Measurements from ENCODE around the gene C17orf107.

The C17orf107 gene

GRCh38 chr17:4945944-4946280, 46.6 kb downstream of the C17orf107 start:
- DNase-seq (ENCODE audit: extremely low read depth, low read depth): no peak
- TF ChIP-seq CTCF (IDR thresholded peaks at IDR 0.05; ENCODE audit: low read depth, low read length, missing control alignments): no peak
- peak overlapping the region; percentile 97 for H3K4me3 ChIP-seq (replicated peaks; ENCODE audit: low read depth, low read length)

- TF ChIP-seq CTCF (IDR thresholded peaks at IDR 0.05; ENCODE audit: low read depth, low read length, missing control alignments): no peak
- no peak for DNase-seq (ENCODE audit: extremely low read depth, low read depth)
- peak overlapping the region; percentile 97 for H3K4me3 ChIP-seq (replicated peaks; ENCODE audit: low read depth, low read length)
These were observed 47.1 kb downstream of the C17orf107 start for GRCh38 chr17:4946312-4946976.

- no peak for DNase-seq (ENCODE audit: extremely low read depth, low read depth)
- H3K4me3 ChIP-seq (replicated peaks; ENCODE audit: low read depth, low read length): peak overlapping the region; percentile 97
- TF ChIP-seq CTCF (IDR thresholded peaks at IDR 0.05; ENCODE audit: low read depth, low read length, missing control alignments): no peak
These were observed 47.7 kb downstream of the C17orf107 start for GRCh38 chr17:4947010-4947410.

- H3K4me3 ChIP-seq (replicated peaks; ENCODE audit: low read depth, low read length): peak overlapping the region; percentile 97
- no peak for TF ChIP-seq CTCF (IDR thresholded peaks at IDR 0.05; ENCODE audit: low read depth, low read length, missing control alignments)
- no peak for DNase-seq (ENCODE audit: extremely low read depth, low read depth)
These were observed 48.3 kb downstream of the C17orf107 start for GRCh38 chr17:4947411-4948165.

GRCh38 chr17:4948166-4948930, 49.0 kb downstream of the C17orf107 start, which contains the start of gene PFN1:
PFN1 (minus strand) TSS chr17:4948530; CDS start chr17:4948394, 136 bp downstream.
- TF ChIP-seq CTCF (IDR thresholded peaks at IDR 0.05; ENCODE audit: low read depth, low read length, missing control alignments): no peak
- peak; percentile 67 for DNase-seq (ENCODE audit: extremely low read depth, low read depth)
- H3K4me3 ChIP-seq (replicated peaks; ENCODE audit: low read depth, low read length): peak within 1 kb of the TSS; percentile 97

- no peak for TF ChIP-seq CTCF (IDR thresholded peaks at IDR 0.05; ENCODE audit: low read depth, low read length, missing control alignments)
- DNase-seq (ENCODE audit: extremely low read depth, low read depth): no peak
- peak overlapping the region; percentile 97 for H3K4me3 ChIP-seq (replicated peaks; ENCODE audit: low read depth, low read length)
These were observed 49.6 kb downstream of the C17orf107 start for GRCh38 chr17:4948931-4949320.
